Mammary epithelial cell (primary cell): ENCODE measurements around the gene ARHGEF38.

Source experiments
- CTCF ChIP-seq, 2 donors: IDR thresholded peaks in 1 of 2; conservative IDR thresholded peaks in 1 of 2; 2 replicates each; pipeline ENCODE4 v1.5.1; 2011 to 2012; ENCODE audit warnings: inconsistent platforms in 2 of 2, low read length in 2 of 2, mild to moderate bottlenecking in 2 of 2, control low read depth in 1 of 2, low read depth in 1 of 2; ENCODE audit not compliant: insufficient read depth in 1 of 2; ENCODE audit errors: extremely low read depth in 1 of 2
- EZH2 ChIP-seq: IDR thresholded peaks from 2 replicates; pipeline ENCODE4 v1.6.1; 2012; ENCODE audit warnings: low read length, inconsistent platforms, borderline replicate concordance

GRCh38 chr4:105569057-105569865, 16.8 kb downstream of the ARHGEF38 start:
- no peak for TF ChIP-seq CTCF (conservative IDR thresholded peaks at IDR 0.05 in 1 of 2, IDR thresholded peaks at IDR 0.05 in 1 of 2; ENCODE audit: extremely low read depth in 1 of 2, insufficient read depth in 1 of 2, low read depth in 1 of 2, low read length in 2 of 2)
- no peak for TF ChIP-seq EZH2
